Panc1 (cell line): Measurements from ENCODE around the gene ZCCHC13. TPM values are rescaled to one million over a fixed set of nuclear protein-coding genes. Genes with fewer than 3 reads are reported as not detected.
A peak's percentile ranks its signal among the peaks of the same experiment; 100 is the strongest.

Experiments
- ATAC-seq: fragments of 200-7000 bp; cut with Tn5 transposase; 2 replicates; pipeline ENCODE4 v1.9.1; 2020; ENCODE audit warnings: mild to moderate bottlenecking, moderate library complexity
- BruUV-seq: library from RNA; stranded (reverse); fragments of 400-500 nt; replicated peaks from 2 replicates; lab custom pipeline; 2021; lab: Mats Ljungman, UMichigan
- CTCF ChIA-PET: fragments of 300-600 bp; sonication (Branson Sonifier 250); formaldehyde crosslinking; loops from one replicate; lab custom pipeline; 2022; ENCODE audit warnings: antibody characterized with exemption; lab: Charles Lee
- POLR2A ChIA-PET: fragments of 300-600 bp; sonication (Branson Sonifier 250); formaldehyde crosslinking; loops from one replicate; lab custom pipeline; 2022; ENCODE audit warnings: antibody characterized with exemption; lab: Charles Lee
- DNase-seq: peaks from one replicate; pipeline ENCODE4 v3.0.0-alpha.2; 2010; ENCODE audit warnings: low read depth, low spot score
- H3K27ac ChIP-seq: 2 replicates; pipeline ENCODE4 v1.5.1; 2011; ENCODE audit warnings: mild to moderate bottlenecking, low read length, inconsistent platforms
- H3K27me3 ChIP-seq: fragments of 200-500 bp; sonication (Bioruptor generic); 2 replicates; pipeline ENCODE4 v1.6.0; 2014; ENCODE audit warnings: low read length, inconsistent platforms; ENCODE audit not compliant: control insufficient read depth, insufficient read depth
- H3K36me3 ChIP-seq: fragments of 200-500 bp; sonication (Bioruptor generic); 2 replicates; pipeline ENCODE4 v1.5.1; 2014; ENCODE audit warnings: inconsistent platforms, mild to moderate bottlenecking, low read length, moderate library complexity; ENCODE audit not compliant: control insufficient read depth, insufficient read depth
- H3K4me1 ChIP-seq: 2 replicates; pipeline ENCODE4 v1.5.1; 2011; ENCODE audit warnings: inconsistent platforms, mild to moderate bottlenecking, low read length, moderate library complexity; ENCODE audit not compliant: control insufficient read depth, insufficient read depth
- H3K4me3 ChIP-seq, 2 experiments: 2 replicates each; pipeline ENCODE4 v1.5.1; 2011 to 2012; ENCODE audit warnings: low read depth in 2 of 2, low read length in 2 of 2, mild to moderate bottlenecking in 2 of 2, inconsistent platforms in 1 of 2, moderate library complexity in 1 of 2
- H3K9me3 ChIP-seq: fragments of 200-500 bp; sonication (Bioruptor generic); 2 replicates; pipeline ENCODE4 v1.5.1; 2014; ENCODE audit warnings: low read depth, mild to moderate bottlenecking, inconsistent platforms, low read length, moderate library complexity; ENCODE audit not compliant: control insufficient read depth, insufficient read depth
- CTCF ChIP-seq: fragments of 450-650 bp; IDR thresholded peaks from 2 replicates; pipeline ENCODE4 v1.5.1; 2017; ENCODE audit warnings: mild to moderate bottlenecking
- POLR2AphosphoS5 ChIP-seq: IDR thresholded peaks from 2 replicates; pipeline ENCODE4 v1.6.1; 2012; ENCODE audit warnings: mild to moderate bottlenecking, low read depth, low read length, moderate library complexity
- REST ChIP-seq, 2 experiments: IDR thresholded peaks; 2 replicates each; pipeline ENCODE4 v1.6.1; 2011 to 2012; ENCODE audit warnings: low read depth in 2 of 2, control low read depth in 1 of 2, low read length in 1 of 2, mild to moderate bottlenecking in 1 of 2, moderate library complexity in 1 of 2; ENCODE audit not compliant: insufficient read depth in 1 of 2
- SIN3A ChIP-seq: IDR thresholded peaks from 2 replicates; pipeline ENCODE4 v1.6.1; 2012; ENCODE audit warnings: low read depth, mild to moderate bottlenecking, low read length, moderate library complexity, borderline replicate concordance; ENCODE audit not compliant: insufficient read depth
- TCF7L2 ChIP-seq: IDR thresholded peaks from 2 replicates; pipeline ENCODE4 v1.6.1; 2011; ENCODE audit warnings: mild to moderate bottlenecking, low read depth, low read length, inconsistent platforms
- in situ Hi-C: cut with HindIII; loops from 2 replicates; pipeline ENCODE4 v1.10.0; 2016; ENCODE audit warnings: low sequenced_read_pairs, low pct_unique_long_range_greater_than_20kb
- intact Hi-C: fragments of 100-400 bp; cut with micrococcal nuclease; formaldehyde crosslinking; loops from one replicate; pipeline ENCODE4 v1.10.0; 2022; ENCODE audit not compliant: unreplicated experiment
- total RNA-seq: library from RNA; stranded (reverse); gene quantifications from one replicate; pipeline ENCODE4 v1.2.1, GENCODE V29; 2021; ENCODE audit not compliant: unreplicated experiment

Gene ZCCHC13
- total RNA-seq, 1 experiment from 2014 or later, result not detected

GRCh38 chrX:74291964-74292807, 11.8 kb upstream of the ZCCHC13 start:
- Histone ChIP-seq H3K27me3 (no peaks in the 10 kb centered on the region), H3K27ac (peak overlapping the region; percentile 99), H3K36me3 (no peaks in the 10 kb centered on the region; the same call in none of the 2 replicates), H3K4me1 (peaks cover 21% of the 10 kb centered on the region), H3K4me3 (peak overlapping the region; percentile 89 to 98), H3K9me3 (no peaks in the 10 kb centered on the region)
- POLR2A ChIA-PET, result no interaction called here
- BruUV-seq, result no TSS peak
- CTCF ChIA-PET, result no interaction called here
- intact Hi-C loops, result loop anchor here (2.0 kb wide), 1 partner anchor 53 kb away; no protein-coding TSS in a partner anchor
- in situ Hi-C loops, result no loop called here
- DNase-seq, result peak; percentile 72
- ATAC-seq, result peak; percentile 92
- TF ChIP-seq REST (IDR thresholded peaks at IDR 0.05; ENCODE audit: insufficient read depth in 1 of 2, low read depth in 2 of 2, low read length in 1 of 2), result no peak
- no peak for TF ChIP-seq TCF7L2
- TF ChIP-seq CTCF, result peak; percentile 50
- TF ChIP-seq POLR2AphosphoS5, result peak; percentile 77
- TF ChIP-seq SIN3A, result no peak; the same call in 1 of the 2 replicates

DNA sequence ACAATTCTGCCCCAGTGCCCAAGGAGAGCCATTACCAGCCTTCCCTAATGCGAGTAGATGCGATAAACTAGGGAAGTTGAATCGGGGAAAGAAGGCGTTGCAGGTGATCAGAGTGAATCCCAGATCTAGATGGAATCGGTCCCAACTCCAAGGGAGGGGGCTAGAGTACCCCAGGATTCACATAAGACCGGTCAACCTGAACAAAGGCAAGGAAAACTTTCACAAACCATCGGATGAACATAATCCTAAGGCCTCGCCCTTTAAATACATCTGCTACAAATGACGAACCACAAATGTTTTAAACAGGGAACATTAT, 11.2 kb upstream of the ZCCHC13 start:
- Histone ChIP-seq H3K4me1 (peaks cover 15% of the 10 kb centered on the region), H3K9me3 (no peaks in the 10 kb centered on the region), H3K4me3 (peak overlapping the region; percentile 89 to 98), H3K36me3 (no peaks in the 10 kb centered on the region; the same call in none of the 2 replicates), H3K27me3 (no peaks in the 10 kb centered on the region), H3K27ac (peak overlapping the region; percentile 99)
- no peak for DNase-seq
- TF ChIP-seq REST (IDR thresholded peaks at IDR 0.05; ENCODE audit: insufficient read depth in 1 of 2, low read depth in 2 of 2, low read length in 1 of 2) (no peak), CTCF (peak; percentile 11; the same call in 1 of the 2 replicates)
- BruUV-seq, result no TSS peak
- ATAC-seq, result peak; percentile 37
- intact Hi-C loops, result loop anchor here (2.0 kb wide), 1 partner anchor 52 kb away; no protein-coding TSS in a partner anchor
- ChIA-PET POLR2A (no interaction called here), CTCF (no interaction called here)
- in situ Hi-C loops, result no loop called here
